K562 (cell line): ENCODE measurements around the gene USP24. TPM values are rescaled to one million over a fixed set of nuclear protein-coding genes. Genes with fewer than 3 reads are reported as not detected.

Source experiments
- DNMT1 ChIP-seq: fragments of 450-650 bp; IDR thresholded peaks from 2 replicates; pipeline ENCODE4 v1.6.1; 2016; ENCODE audit warnings: antibody characterized with exemption, mild to moderate bottlenecking
- ELK1 ChIP-seq: sonication (generic); formaldehyde crosslinking; IDR thresholded peaks from 2 replicates; pipeline ENCODE4 v1.8.1; 2022; ENCODE audit warnings: missing genetic modification reagents
- LEF1 ChIP-seq: fragments of 450-650 bp; IDR thresholded peaks from 2 replicates; pipeline ENCODE4 v1.6.1; 2016; ENCODE audit warnings: mild to moderate bottlenecking
- MCM3 ChIP-seq: fragments of 450-650 bp; IDR thresholded peaks from 2 replicates; pipeline ENCODE4 v1.6.1; 2016
- MYNN ChIP-seq, 2 experiments: sonication (generic); formaldehyde crosslinking in 1 of 2; IDR thresholded peaks; 2 replicates each; pipeline versions ENCODE4 v1.5.0 to v1.6.1; 2016 to 2020; ENCODE audit warnings: antibody characterized with exemption in 1 of 2, missing genetic modification reagents in 1 of 2
- NFIC ChIP-seq: fragments of 450-650 bp; IDR thresholded peaks from 2 replicates; pipeline ENCODE4 v1.6.1; 2017; ENCODE audit warnings: mild to moderate bottlenecking, inconsistent platforms
- NR2F6 ChIP-seq: fragments of 450-650 bp; formaldehyde crosslinking; IDR thresholded peaks from 2 replicates; pipeline ENCODE4 v1.4.0; 2020; ENCODE audit warnings: mild to moderate bottlenecking
- NR4A1 ChIP-seq, 2 experiments: fragments of 250-450 bp in 1 of 2; fragments of 450-650 bp in 1 of 2; sonication (Bioruptor Pico) in 1 of 2; IDR thresholded peaks; 2 replicates each; pipeline versions ENCODE4 v1.4.0 to v1.6.1; 2016 to 2020; ENCODE audit warnings: mild to moderate bottlenecking in 2 of 2, missing compliant biosample characterization in 1 of 2, missing genetic modification characterization in 1 of 2, moderate library complexity in 1 of 2
- PCBP2 ChIP-seq: fragments of 200-400 bp; formaldehyde crosslinking; IDR thresholded peaks from 2 replicates; pipeline ENCODE4 v1.6.1; 2018; ENCODE audit warnings: low read length, low read depth, mild to moderate bottlenecking, moderate library complexity; ENCODE audit not compliant: poor library complexity, severe bottlenecking
- POLR2AphosphoS2 ChIP-seq: IDR thresholded peaks from 2 replicates; pipeline ENCODE4 v1.6.1; 2012; ENCODE audit warnings: low read length, improper control_type of control experiment
- POLR3A ChIP-seq: IDR thresholded peaks from 2 replicates; pipeline ENCODE4 v1.6.1; 2011; ENCODE audit warnings: borderline replicate concordance, mild to moderate bottlenecking, moderate library complexity; ENCODE audit not compliant: insufficient read length, insufficient read depth; ENCODE audit errors: extremely low read depth
- PTTG1 ChIP-seq: fragments of 450-650 bp; IDR thresholded peaks from 2 replicates; pipeline ENCODE4 v1.6.1; 2016; ENCODE audit warnings: low read depth, mild to moderate bottlenecking, missing genetic modification characterization, missing compliant biosample characterization
- SAFB2 ChIP-seq: fragments of 200-400 bp; formaldehyde crosslinking; IDR thresholded peaks from 2 replicates; pipeline ENCODE4 v1.6.1; 2018; ENCODE audit warnings: borderline replicate concordance, low read length, low read depth, moderate library complexity; ENCODE audit not compliant: severe bottlenecking
- SIN3B ChIP-seq: fragments of 450-650 bp; IDR thresholded peaks from 2 replicates; pipeline ENCODE4 v1.6.1; 2017; ENCODE audit warnings: low read depth, mild to moderate bottlenecking, moderate library complexity
- TAF15 ChIP-seq: fragments of 200-400 bp; formaldehyde crosslinking; IDR thresholded peaks from 2 replicates; pipeline ENCODE4 v1.6.1; 2017; ENCODE audit warnings: mild to moderate bottlenecking, low read depth, low read length, moderate library complexity
- TAF7 ChIP-seq: fragments of 450-650 bp; IDR thresholded peaks from 2 replicates; pipeline ENCODE4 v1.6.1; 2016; ENCODE audit warnings: missing genetic modification characterization, missing compliant biosample characterization
- TRIM24 ChIP-seq, 2 experiments: fragments of 450-650 bp; IDR thresholded peaks; 2 replicates each; pipeline ENCODE4 v1.6.1; 2016
- ZBTB43 ChIP-seq: sonication (generic); formaldehyde crosslinking; IDR thresholded peaks from 2 replicates; pipeline ENCODE4 v1.8.0; 2023; ENCODE audit warnings: mild to moderate bottlenecking, missing genetic modification reagents
- ZNF232 ChIP-seq: sonication (generic); formaldehyde crosslinking; IDR thresholded peaks from 2 replicates; pipeline ENCODE4 v1.8.0; 2022; ENCODE audit warnings: mild to moderate bottlenecking, missing genetic modification reagents
- ZNF3 ChIP-seq: fragments of 250-450 bp; sonication (Bioruptor Pico); IDR thresholded peaks from 2 replicates; pipeline ENCODE4 v1.5.0; 2021; ENCODE audit warnings: mild to moderate bottlenecking, moderate library complexity
- ZNF644 ChIP-seq: fragments of 200-800 bp; sonication (Bioruptor generic); IDR thresholded peaks from 2 replicates; pipeline ENCODE4 v1.6.1; 2016; ENCODE audit warnings: low read depth, missing genetic modification characterization, missing compliant biosample characterization
- polyA plus RNA-seq, 8 experiments: library from polyadenylated mRNA; depleted of rRNA in 4 of 8; stranded (reverse) in 5 of 8; unstranded in 3 of 8; fragments of >200 nt; fragmentation: Nextera tagmentation in 2 of 8; fragmentation: Illumina TruSeq in 1 of 8; extraction: Ambion mirVana in 2 of 8; extraction: Trizol in 1 of 8; gene quantifications; 2 replicates each; pipeline versions ENCODE4 v1.2.1 to v1.2.3, GENCODE V29; 2011 to 2014; ENCODE audit warnings: inconsistent platforms in 1 of 8, missing spikeins in 1 of 8
- total RNA-seq, 7 experiments: library from RNA; depleted of rRNA in 6 of 7; stranded (reverse); fragments of >200 nt in 6 of 7; fragmentation: Illumina TruSeq in 2 of 7; extraction: Trizol in 2 of 7; gene quantifications; 2 replicates each; pipeline versions ENCODE4 v1.2.1 to v1.2.3, GENCODE V29; 2011 to 2021; ENCODE audit warnings: low replicate concordance in 1 of 7
- TF ChIP-seq, protein P1 (sequence below): fragments of 450-650 bp; formaldehyde crosslinking; IDR thresholded peaks from 2 replicates; pipeline ENCODE4 v1.4.0; 2020; ENCODE audit warnings: mild to moderate bottlenecking, moderate library complexity
- TF ChIP-seq, protein P2 (sequence below): IDR thresholded peaks from 2 replicates; pipeline ENCODE4 v1.6.1; 2011; ENCODE audit warnings: borderline replicate concordance, low read depth, mild to moderate bottlenecking, moderate library complexity, low read length; ENCODE audit not compliant: insufficient read depth, poor library complexity, severe bottlenecking

The USP24 gene
- total and polyA plus RNA-seq, 9 of the 15 experiments (the other 6 are each of a cell fraction or from before 2014, with no cell fraction given), result 7.7 to 62.6 (median 36.8) TPM

DNA sequence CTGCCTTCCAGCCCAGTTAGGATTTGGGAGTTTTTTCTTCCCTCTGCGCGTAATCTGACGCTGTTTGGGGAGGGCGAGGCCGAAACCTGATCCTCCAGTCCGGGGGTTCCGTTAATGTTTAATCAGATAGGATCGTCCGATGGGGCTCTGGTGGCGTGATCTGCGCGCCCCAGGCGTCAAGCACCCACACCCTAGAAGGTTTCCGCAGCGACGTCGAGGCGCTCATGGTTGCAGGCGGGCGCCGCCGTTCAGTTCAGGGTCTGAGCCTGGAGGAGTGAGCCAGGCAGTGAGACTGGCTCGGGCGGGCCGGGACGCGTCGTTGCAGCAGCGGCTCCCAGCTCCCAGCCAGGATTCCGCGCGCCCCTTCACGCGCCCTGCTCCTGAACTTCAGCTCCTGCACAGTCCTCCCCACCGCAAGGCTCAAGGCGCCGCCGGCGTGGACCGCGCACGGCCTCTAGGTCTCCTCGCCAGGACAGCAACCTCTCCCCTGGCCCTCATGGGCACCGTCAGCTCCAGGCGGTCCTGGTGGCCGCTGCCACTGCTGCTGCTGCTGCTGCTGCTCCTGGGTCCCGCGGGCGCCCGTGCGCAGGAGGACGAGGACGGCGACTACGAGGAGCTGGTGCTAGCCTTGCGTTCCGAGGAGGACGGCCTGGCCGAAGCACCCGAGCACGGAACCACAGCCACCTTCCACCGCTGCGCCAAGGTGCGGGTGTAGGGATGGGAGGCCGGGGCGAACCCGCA, 175.7 kb downstream of the USP24 start, which contains the start of gene PCSK9 (continued):
- TF ChIP-seq PCBP2, result no peak
- TF ChIP-seq NR2F6 (CRISPR knock-in tag), result no peak
- TF ChIP-seq SIN3B, result no peak
- TF ChIP-seq PTTG1 (tag), result no peak
- TF ChIP-seq, protein P1, sequence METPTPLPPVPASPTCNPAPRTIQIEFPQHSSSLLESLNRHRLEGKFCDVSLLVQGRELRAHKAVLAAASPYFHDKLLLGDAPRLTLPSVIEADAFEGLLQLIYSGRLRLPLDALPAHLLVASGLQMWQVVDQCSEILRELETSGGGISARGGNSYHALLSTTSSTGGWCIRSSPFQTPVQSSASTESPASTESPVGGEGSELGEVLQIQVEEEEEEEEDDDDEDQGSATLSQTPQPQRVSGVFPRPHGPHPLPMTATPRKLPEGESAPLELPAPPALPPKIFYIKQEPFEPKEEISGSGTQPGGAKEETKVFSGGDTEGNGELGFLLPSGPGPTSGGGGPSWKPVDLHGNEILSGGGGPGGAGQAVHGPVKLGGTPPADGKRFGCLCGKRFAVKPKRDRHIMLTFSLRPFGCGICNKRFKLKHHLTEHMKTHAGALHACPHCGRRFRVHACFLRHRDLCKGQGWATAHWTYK (CRISPR knock-in tag), result no peak
- TF ChIP-seq TAF7 (tag), result no peak
- TF ChIP-seq TAF15, result no peak
- TF ChIP-seq POLR3A, result no peak
- peak; percentile 20; the same call in 1 of the 2 replicates for TF ChIP-seq ZNF232
- TF ChIP-seq DNMT1, result no peak
- TF ChIP-seq MCM3, result no peak
- TF ChIP-seq ZNF3 (CRISPR knock-in tag), result no peak
- no peak for TF ChIP-seq POLR2AphosphoS2
- 0 out of 2 replicates have a peak, but pooled peaks have one; percentile 12 for TF ChIP-seq NFIC
- TF ChIP-seq ZBTB43 (CRISPR knock-in tag), result no peak
- no peak for TF ChIP-seq ZNF644
- 0 out of 4 replicates have a peak, but pooled peaks of 1 of the 2 experiments have one; percentile 13 for TF ChIP-seq TRIM24 (IDR thresholded peaks at IDR 0.05)
- TF ChIP-seq NR4A1 (CRISPR knock-in tag; IDR thresholded peaks at IDR 0.05), result no peak
- no peak for TF ChIP-seq NR4A1 (tag; IDR thresholded peaks at IDR 0.05)
- no peak for TF ChIP-seq LEF1
- no peak for TF ChIP-seq ELK1 (CRISPR knock-in tag)
- no peak for TF ChIP-seq MYNN (IDR thresholded peaks at IDR 0.05)
- TF ChIP-seq MYNN (CRISPR knock-in tag; IDR thresholded peaks at IDR 0.05), result no peak
- TF ChIP-seq, protein P2, sequence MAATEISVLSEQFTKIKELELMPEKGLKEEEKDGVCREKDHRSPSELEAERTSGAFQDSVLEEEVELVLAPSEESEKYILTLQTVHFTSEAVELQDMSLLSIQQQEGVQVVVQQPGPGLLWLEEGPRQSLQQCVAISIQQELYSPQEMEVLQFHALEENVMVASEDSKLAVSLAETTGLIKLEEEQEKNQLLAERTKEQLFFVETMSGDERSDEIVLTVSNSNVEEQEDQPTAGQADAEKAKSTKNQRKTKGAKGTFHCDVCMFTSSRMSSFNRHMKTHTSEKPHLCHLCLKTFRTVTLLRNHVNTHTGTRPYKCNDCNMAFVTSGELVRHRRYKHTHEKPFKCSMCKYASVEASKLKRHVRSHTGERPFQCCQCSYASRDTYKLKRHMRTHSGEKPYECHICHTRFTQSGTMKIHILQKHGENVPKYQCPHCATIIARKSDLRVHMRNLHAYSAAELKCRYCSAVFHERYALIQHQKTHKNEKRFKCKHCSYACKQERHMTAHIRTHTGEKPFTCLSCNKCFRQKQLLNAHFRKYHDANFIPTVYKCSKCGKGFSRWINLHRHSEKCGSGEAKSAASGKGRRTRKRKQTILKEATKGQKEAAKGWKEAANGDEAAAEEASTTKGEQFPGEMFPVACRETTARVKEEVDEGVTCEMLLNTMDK, result no peak
- TF ChIP-seq SAFB2, result no peak
